ENCODE data around the gene ZBTB12. TPM values are rescaled to one million over a fixed set of nuclear protein-coding genes. Genes with fewer than 3 reads are reported as not detected.

The ZBTB12 gene
- total and polyA plus RNA-seq, 2 of the 13 experiments (the other 11 are each of a cell fraction or from before 2014, with no cell fraction given) = 4.8 to 6.0 TPM

DNA sequence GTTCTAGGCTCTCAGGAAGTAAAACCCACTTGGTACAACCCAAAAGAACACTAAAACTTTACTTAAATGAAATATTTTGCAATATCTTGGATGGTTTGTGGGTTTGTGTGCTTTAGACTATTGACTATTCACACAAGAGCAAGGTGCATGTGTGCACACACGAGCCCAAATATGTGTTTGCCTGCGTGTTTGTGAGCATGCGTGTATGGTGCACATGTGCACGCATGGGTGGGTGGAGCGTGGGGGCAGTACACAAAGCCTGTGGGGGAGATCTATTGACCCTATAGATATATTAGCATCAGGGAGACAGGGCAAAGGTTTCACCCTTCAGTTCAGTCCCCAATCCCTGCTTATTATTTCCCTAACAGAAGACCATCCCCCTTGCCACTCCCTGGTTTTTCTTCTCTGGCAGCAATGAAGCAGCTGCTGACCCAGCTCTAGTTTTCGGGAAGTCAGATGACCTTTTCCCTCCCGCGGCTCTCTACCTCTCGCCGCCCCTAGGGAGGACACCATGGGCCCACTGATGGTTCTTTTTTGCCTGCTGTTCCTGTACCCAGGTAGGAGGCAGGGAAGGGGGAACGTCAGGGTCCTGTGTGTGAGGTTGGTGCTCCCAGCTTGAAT, 25.5 kb upstream of the ZBTB12 start, which contains the start of gene C2 (continued):
- TF ChIP-seq, protein P1, sequence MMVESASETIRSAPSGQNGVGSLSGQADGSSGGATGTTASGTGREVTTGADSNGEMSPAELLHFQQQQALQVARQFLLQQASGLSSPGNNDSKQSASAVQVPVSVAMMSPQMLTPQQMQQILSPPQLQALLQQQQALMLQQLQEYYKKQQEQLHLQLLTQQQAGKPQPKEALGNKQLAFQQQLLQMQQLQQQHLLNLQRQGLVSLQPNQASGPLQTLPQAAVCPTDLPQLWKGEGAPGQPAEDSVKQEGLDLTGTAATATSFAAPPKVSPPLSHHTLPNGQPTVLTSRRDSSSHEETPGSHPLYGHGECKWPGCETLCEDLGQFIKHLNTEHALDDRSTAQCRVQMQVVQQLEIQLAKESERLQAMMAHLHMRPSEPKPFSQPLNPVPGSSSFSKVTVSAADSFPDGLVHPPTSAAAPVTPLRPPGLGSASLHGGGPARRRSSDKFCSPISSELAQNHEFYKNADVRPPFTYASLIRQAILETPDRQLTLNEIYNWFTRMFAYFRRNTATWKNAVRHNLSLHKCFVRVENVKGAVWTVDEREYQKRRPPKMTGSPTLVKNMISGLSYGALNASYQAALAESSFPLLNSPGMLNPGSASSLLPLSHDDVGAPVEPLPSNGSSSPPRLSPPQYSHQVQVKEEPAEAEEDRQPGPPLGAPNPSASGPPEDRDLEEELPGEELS (CRISPR knock-in tag; IDR thresholded peaks at IDR 0.05) = peak; percentile 92
- TF ChIP-seq KDM6A (CRISPR knock-in tag; IDR thresholded peaks at IDR 0.05; ENCODE audit: low read depth) = peak; percentile 97
- TF ChIP-seq RFXANK (CRISPR knock-in tag; IDR thresholded peaks at IDR 0.05) = peak; percentile 89
- TF ChIP-seq PHB2 (IDR thresholded peaks at IDR 0.05; ENCODE audit: partially characterized antibody) = no peak
- TF ChIP-seq PHF5A (CRISPR knock-in tag; IDR thresholded peaks at IDR 0.05; ENCODE audit: low read depth, unreplicated experiment) = peak; percentile 95
- TF ChIP-seq HOXA5 (CRISPR knock-in tag; IDR thresholded peaks at IDR 0.05) = 0 out of 2 replicates have a peak, but pooled peaks have one; percentile 22
- peak; percentile 98 for TF ChIP-seq ZMYM2 (CRISPR knock-in tag; IDR thresholded peaks at IDR 0.05)
- TF ChIP-seq CBX2 (IDR thresholded peaks at IDR 0.05; ENCODE audit: low read depth, low read length) = no peak
- 0 out of 2 replicates have a peak, but pooled peaks have one; percentile 74 for TF ChIP-seq CBX2 (CRISPR knock-in tag; IDR thresholded peaks at IDR 0.05; ENCODE audit: low read depth)
- TF ChIP-seq DNMT3B (CRISPR knock-in tag; conservative IDR thresholded peaks at IDR 0.05) = no peak
- peak; percentile 86 for TF ChIP-seq NFIC (IDR thresholded peaks at IDR 0.05; ENCODE audit: low read length)
- TF ChIP-seq RARG (CRISPR knock-in tag; IDR thresholded peaks at IDR 0.05; ENCODE audit: low read depth) = no peak
- no peak for TF ChIP-seq CEBPZ (IDR thresholded peaks at IDR 0.05; ENCODE audit: low read length)
- TF ChIP-seq, protein P2, sequence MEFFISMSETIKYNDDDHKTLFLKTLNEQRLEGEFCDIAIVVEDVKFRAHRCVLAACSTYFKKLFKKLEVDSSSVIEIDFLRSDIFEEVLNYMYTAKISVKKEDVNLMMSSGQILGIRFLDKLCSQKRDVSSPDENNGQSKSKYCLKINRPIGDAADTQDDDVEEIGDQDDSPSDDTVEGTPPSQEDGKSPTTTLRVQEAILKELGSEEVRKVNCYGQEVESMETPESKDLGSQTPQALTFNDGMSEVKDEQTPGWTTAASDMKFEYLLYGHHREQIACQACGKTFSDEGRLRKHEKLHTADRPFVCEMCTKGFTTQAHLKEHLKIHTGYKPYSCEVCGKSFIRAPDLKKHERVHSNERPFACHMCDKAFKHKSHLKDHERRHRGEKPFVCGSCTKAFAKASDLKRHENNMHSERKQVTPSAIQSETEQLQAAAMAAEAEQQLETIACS (CRISPR knock-in tag; IDR thresholded peaks at IDR 0.05) = 0 out of 2 replicates have a peak, but pooled peaks have one; percentile 23
- TF ChIP-seq, protein P3, sequence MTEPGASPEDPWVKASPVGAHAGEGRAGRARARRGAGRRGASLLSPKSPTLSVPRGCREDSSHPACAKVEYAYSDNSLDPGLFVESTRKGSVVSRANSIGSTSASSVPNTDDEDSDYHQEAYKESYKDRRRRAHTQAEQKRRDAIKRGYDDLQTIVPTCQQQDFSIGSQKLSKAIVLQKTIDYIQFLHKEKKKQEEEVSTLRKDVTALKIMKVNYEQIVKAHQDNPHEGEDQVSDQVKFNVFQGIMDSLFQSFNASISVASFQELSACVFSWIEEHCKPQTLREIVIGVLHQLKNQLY (CRISPR knock-in tag; IDR thresholded peaks at IDR 0.05) = peak; percentile 95
- peak; percentile 46; the same call in 1 of the 2 replicates for TF ChIP-seq SIX1 (CRISPR knock-in tag; IDR thresholded peaks at IDR 0.05; ENCODE audit: borderline replicate concordance)
- TF ChIP-seq GABPB1 (CRISPR knock-in tag; IDR thresholded peaks at IDR 0.05) = peak; percentile 51; the same call in 1 of the 2 replicates
- peak; percentile 100 for TF ChIP-seq GATAD2A (CRISPR knock-in tag; IDR thresholded peaks at IDR 0.05)
- TF ChIP-seq JARID2 (CRISPR knock-in tag; IDR thresholded peaks at IDR 0.05; ENCODE audit: insufficient replicate concordance) = peak; percentile 19
- TF ChIP-seq, protein P4, sequence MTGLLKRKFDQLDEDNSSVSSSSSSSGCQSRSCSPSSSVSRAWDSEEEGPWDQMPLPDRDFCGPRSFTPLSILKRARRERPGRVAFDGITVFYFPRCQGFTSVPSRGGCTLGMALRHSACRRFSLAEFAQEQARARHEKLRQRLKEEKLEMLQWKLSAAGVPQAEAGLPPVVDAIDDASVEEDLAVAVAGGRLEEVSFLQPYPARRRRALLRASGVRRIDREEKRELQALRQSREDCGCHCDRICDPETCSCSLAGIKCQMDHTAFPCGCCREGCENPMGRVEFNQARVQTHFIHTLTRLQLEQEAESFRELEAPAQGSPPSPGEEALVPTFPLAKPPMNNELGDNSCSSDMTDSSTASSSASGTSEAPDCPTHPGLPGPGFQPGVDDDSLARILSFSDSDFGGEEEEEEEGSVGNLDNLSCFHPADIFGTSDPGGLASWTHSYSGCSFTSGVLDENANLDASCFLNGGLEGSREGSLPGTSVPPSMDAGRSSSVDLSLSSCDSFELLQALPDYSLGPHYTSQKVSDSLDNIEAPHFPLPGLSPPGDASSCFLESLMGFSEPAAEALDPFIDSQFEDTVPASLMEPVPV (CRISPR knock-in tag; IDR thresholded peaks at IDR 0.05) = 0 out of 2 replicates have a peak, but pooled peaks have one; percentile 84
- TF ChIP-seq ZNF30 (CRISPR knock-in tag; IDR thresholded peaks at IDR 0.05) = no peak

Measured in HepG2 (cell line).